Transverse colon (tissue), 3 donors: ENCODE results near the gene UBL3.

Experiments
- EP300 ChIP-seq: sonication (generic); formaldehyde crosslinking; IDR thresholded peaks from one replicate; pipeline ENCODE4 v1.6.1; 2017; ENCODE audit warnings: antibody characterized with exemption, low read depth
- POLR2AphosphoS5 ChIP-seq, 3 donors: sonication (generic); formaldehyde crosslinking; IDR thresholded peaks; one replicate each; pipeline ENCODE4 v1.6.1; 2016; ENCODE audit warnings: antibody characterized with exemption in 3 of 3

GRCh38 chr13:29845440-29846056 lies 4.9 kb downstream of the UBL3 start:
- TF ChIP-seq POLR2AphosphoS5 (IDR thresholded peaks at IDR 0.05), result no peak
- no peak for TF ChIP-seq EP300
